GM12878 (cell line): ENCODE data around the gene CDC42EP3. TPM values are rescaled to one million over a fixed set of nuclear protein-coding genes. Genes with fewer than 3 reads are reported as not detected.

Experiments
- ATAC-seq: fragments of 200-7000 bp; cut with Tn5 transposase; 3 replicates; pipeline ENCODE4 v1.9.1; 2020; ENCODE audit warnings: mild to moderate bottlenecking, moderate library complexity
- BruUV-seq: library from RNA; stranded (reverse); fragments of 400-500 nt; replicated peaks from 2 replicates; lab custom pipeline; 2021; lab: Mats Ljungman, UMichigan
- CTCF ChIA-PET: fragments of 300-600 bp; sonication (Branson Sonifier 250); formaldehyde crosslinking; extraction: SDS; loops from one replicate; lab custom pipeline; 2021; ENCODE audit warnings: inconsistent platforms; lab: Yijun Ruan, JAX
- POLR2A ChIA-PET: fragments of 350-600 bp; formaldehyde crosslinking; extraction: SDS; loops from one replicate; lab custom pipeline; 2021; ENCODE audit warnings: inconsistent platforms; lab: Charles Lee
- RAD21 ChIA-PET: fragments of 300-600 bp; sonication (Branson Sonifier 250); formaldehyde crosslinking; loops from one replicate; lab custom pipeline; 2023; ENCODE audit warnings: antibody characterized with exemption; ENCODE audit not compliant: unreplicated experiment; lab: Charles Lee
- SMC1A ChIA-PET: fragments of 300-600 bp; sonication (Branson Sonifier 250); formaldehyde crosslinking; loops from one replicate; lab custom pipeline; 2023; ENCODE audit not compliant: unreplicated experiment, uncharacterized antibody; lab: Charles Lee
- DNase-seq: peaks from one replicate; pipeline ENCODE4 v3.0.0-alpha.2; 2011; ENCODE audit warnings: low read depth, low spot score
- FAIRE-seq: peaks from 3 replicates; lab custom pipeline; 2011; peaks lifted over from hg19 to GRCh38; lab: Jason Lieb, UNC
- H2AFZ ChIP-seq: 2 replicates; pipeline ENCODE4 v1.6.0; 2011; ENCODE audit warnings: low read depth, low read length, control low read depth; ENCODE audit not compliant: control insufficient read depth
- H3K27ac ChIP-seq: 2 replicates; pipeline ENCODE4 v1.5.1; 2011; ENCODE audit warnings: control low read depth; ENCODE audit not compliant: control insufficient read depth, insufficient read depth
- H3K27me3 ChIP-seq, 2 experiments: replicated peaks in 1 of 2; 2 replicates each; pipeline versions ENCODE4 v1.6.0 to v1.6.1; 2011; ENCODE audit warnings: low read length in 1 of 2; ENCODE audit not compliant: control insufficient read depth in 2 of 2, insufficient read depth in 2 of 2
- H3K36me3 ChIP-seq, 2 experiments: 2 replicates each; pipeline ENCODE4 v1.5.1; 2011; ENCODE audit warnings: low read length in 1 of 2; ENCODE audit not compliant: control insufficient read depth in 2 of 2, insufficient read depth in 2 of 2
- H3K4me1 ChIP-seq: 2 replicates; pipeline ENCODE4 v1.6.1; 2011; ENCODE audit warnings: mild to moderate bottlenecking, low read length, moderate library complexity, mixed read lengths; ENCODE audit not compliant: control insufficient read depth, insufficient read depth
- H3K4me2 ChIP-seq: 2 replicates; pipeline ENCODE4 v1.6.0; 2011; ENCODE audit warnings: control low read depth; ENCODE audit not compliant: control insufficient read depth, insufficient read depth
- H3K4me3 ChIP-seq: fragments of 200-600 bp; sonication (generic); 2 replicates; pipeline ENCODE4 v1.5.1; 2016
- H3K79me2 ChIP-seq: 2 replicates; pipeline ENCODE4 v1.6.0; 2011; ENCODE audit warnings: low read length; ENCODE audit not compliant: control insufficient read depth, insufficient read depth
- H3K9ac ChIP-seq: 2 replicates; pipeline ENCODE4 v1.8.0; 2011; ENCODE audit warnings: low read length, control low read depth, mixed read lengths; ENCODE audit not compliant: control insufficient read depth, insufficient read depth
- H3K9me3 ChIP-seq: replicated peaks from 3 replicates; pipeline ENCODE4 v1.5.1; 2011; ENCODE audit warnings: mild to moderate bottlenecking, low read length; ENCODE audit not compliant: control insufficient read depth, insufficient read depth
- H4K20me1 ChIP-seq: 2 replicates; pipeline ENCODE4 v1.6.0; 2011; ENCODE audit not compliant: control insufficient read depth, insufficient read depth
- ATF3 ChIP-seq: IDR thresholded peaks from 2 replicates; pipeline ENCODE4 v1.6.1; 2011; ENCODE audit warnings: low read depth, mild to moderate bottlenecking, low read length, moderate library complexity, borderline replicate concordance; ENCODE audit errors: extremely low read depth
- CBX5 ChIP-seq: sonication (generic); IDR thresholded peaks from 2 replicates; pipeline ENCODE4 v1.6.1; 2016; ENCODE audit warnings: low read depth, moderate library complexity, mild to moderate bottlenecking, inconsistent platforms
- CEBPZ ChIP-seq: fragments of 150-350 bp; IDR thresholded peaks from 2 replicates; pipeline ENCODE4 v1.6.1; 2016; ENCODE audit warnings: low read depth, low read length
- CHD2 ChIP-seq: IDR thresholded peaks from 2 replicates; pipeline ENCODE4 v1.6.1; 2011; ENCODE audit warnings: low read depth, low read length, improper control_type of control experiment, borderline replicate concordance
- FOXK2 ChIP-seq: fragments of 450-650 bp; IDR thresholded peaks from 2 replicates; pipeline ENCODE4 v1.6.1; 2017; ENCODE audit warnings: mild to moderate bottlenecking, moderate library complexity
- KLF5 ChIP-seq: fragments of 450-650 bp; IDR thresholded peaks from 2 replicates; pipeline ENCODE4 v1.6.1; 2014; ENCODE audit warnings: mild to moderate bottlenecking; ENCODE audit not compliant: partially characterized antibody
- MAX ChIP-seq: IDR thresholded peaks from 2 replicates; pipeline ENCODE4 v1.6.1; 2012; ENCODE audit warnings: low read depth, low read length, improper control_type of control experiment
- MEF2A ChIP-seq: IDR thresholded peaks from 2 replicates; pipeline ENCODE4 v1.6.1; 2011; ENCODE audit warnings: low read depth, mild to moderate bottlenecking, low read length, moderate library complexity; ENCODE audit not compliant: insufficient read depth
- NR2C2 ChIP-seq: IDR thresholded peaks from 2 replicates; pipeline ENCODE4 v1.6.1; 2011; ENCODE audit warnings: borderline replicate concordance, low read depth; ENCODE audit not compliant: control insufficient read depth, insufficient read length
- ZBTB40 ChIP-seq: fragments of 450-650 bp; IDR thresholded peaks from 2 replicates; pipeline ENCODE4 v1.6.1; 2016; ENCODE audit warnings: mild to moderate bottlenecking, moderate library complexity, borderline replicate concordance
- WGBS: methylation state at CpG from one replicate; pipeline ENCODE4 v1.1.6; 2016; ENCODE audit warnings: low lambda C conversion rate; ENCODE audit not compliant: insufficient replicate concordance, insufficient coverage; ENCODE audit errors: missing lambda C conversion rate; 5-methylcytosine and 5-hydroxymethylcytosine counted together
- in situ Hi-C: fragments of 300-500 bp; cut with MboI; formaldehyde crosslinking; loops from 9 replicates; pipeline ENCODE4 v1.14.3; 2018; ENCODE audit warnings: mixed read lengths
- intact Hi-C: fragments of 100-400 bp; cut with micrococcal nuclease; formaldehyde crosslinking; loops from one replicate; pipeline ENCODE4 v1.14.2; 2022; ENCODE audit not compliant: unreplicated experiment
- polyA plus RNA-seq, 11 experiments: library from polyadenylated mRNA; depleted of rRNA in 4 of 11; unstranded in 6 of 11; stranded (reverse) in 5 of 11; fragments of >200 nt; fragmentation: Nextera tagmentation in 4 of 11; fragmentation: Illumina TruSeq in 1 of 11; extraction: Ambion mirVana in 4 of 11; extraction: Trizol in 1 of 11; gene quantifications; 1 replicate in 1 of 11; 2 replicates in 10 of 11; pipeline versions ENCODE4 v1.2.1 to v1.2.3, GENCODE V29; 2011 to 2016; ENCODE audit warnings: inconsistent platforms in 2 of 11, missing spikeins in 2 of 11, low read depth in 1 of 11
- total RNA-seq, 4 experiments: library from RNA; depleted of rRNA in 3 of 4; stranded (reverse); fragments of >200 nt in 3 of 4; fragmentation: Illumina TruSeq in 1 of 4; extraction: Trizol in 1 of 4; gene quantifications; 2 replicates each; pipeline versions ENCODE4 v1.2.1 to v1.2.3, GENCODE V29; 2013 to 2021

Gene CDC42EP3
- total and polyA plus RNA-seq, 10 of the 15 experiments (the other 5 are each of a cell fraction or from before 2014, with no cell fraction given) = 11.8 to 86.9 (median 52.9) TPM

- SMC1A ChIA-PET = no interaction called here
- FAIRE-seq (no peak), ATAC-seq (no peak), DNase-seq (no peak)
- Histone ChIP-seq H4K20me1 (no peaks in the 10 kb centered on the region), H3K27me3 (no peaks in the 10 kb centered on the region), H2AFZ (no peak overlapping the region), H3K9ac (no peak overlapping the region), H3K9me3 (peaks cover 2% of the 10 kb centered on the region; the same call in 1 of the 3 replicates), H3K4me2 (no peak overlapping the region), H3K4me3 (no peak overlapping the region), H3K36me3 (no peaks in the 10 kb centered on the region), H3K4me1 (no peaks in the 10 kb centered on the region), H3K27ac (no peak overlapping the region), H3K79me2 (no peaks in the 10 kb centered on the region)
- CTCF ChIA-PET = interaction anchor here (0.8 kb wide), 1 partner anchor 91 kb away, joined by 3 read pairs; no protein-coding TSS in a partner anchor
- no TSS peak for BruUV-seq
- POLR2A ChIA-PET = no interaction called here
- intact Hi-C loops (no loop called here), in situ Hi-C loops (no loop called here)
- TF ChIP-seq CBX5 (no peak), CEBPZ (no peak), FOXK2 (no peak), MAX (no peak), KLF5 (no peak), MEF2A (no peak), ATF3 (no peak), CHD2 (no peak), NR2C2 (no peak), ZBTB40 (no peak)
- WGBS = 58% methylated on average over 2 of the region's 2 CpGs
- RAD21 ChIA-PET = no interaction called here
Measured at GRCh38 chr2:37689751-37690150, 18.3 kb upstream of the CDC42EP3 start.
